Measurements from ENCODE around the gene KIF7.

The KIF7 gene

DNA sequence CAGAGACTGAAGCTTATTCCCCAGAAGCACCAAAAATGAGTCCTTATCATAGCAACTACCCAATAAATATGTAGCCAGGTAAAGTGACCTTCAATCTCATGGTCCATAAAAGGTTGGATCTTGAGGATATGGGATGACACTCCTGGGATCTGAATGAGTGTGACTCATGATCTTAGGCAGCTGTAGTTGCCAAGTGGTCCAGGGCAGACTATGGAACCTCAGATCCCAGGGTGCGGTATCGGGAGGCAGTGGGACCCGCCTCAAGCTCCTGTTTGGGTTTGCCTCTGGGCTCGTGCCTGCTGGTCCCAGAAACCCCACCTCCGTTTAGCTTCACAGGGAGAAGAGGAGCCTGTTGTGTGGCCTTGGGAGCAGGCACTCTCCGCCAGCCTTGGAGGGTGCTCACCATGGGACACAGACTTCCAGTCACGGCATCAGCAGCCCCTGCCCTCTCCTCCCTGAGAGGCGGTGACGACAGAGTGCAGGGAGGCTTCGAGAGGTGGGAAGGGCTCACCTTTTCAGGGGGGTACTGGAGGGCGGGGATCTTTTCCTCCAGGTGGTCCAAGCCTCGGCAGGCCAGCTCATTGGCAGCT, 15.8 kb upstream of the KIF7 start:
- no peak for DNase-seq (ENCODE audit: low read depth, low spot score)

DNA sequence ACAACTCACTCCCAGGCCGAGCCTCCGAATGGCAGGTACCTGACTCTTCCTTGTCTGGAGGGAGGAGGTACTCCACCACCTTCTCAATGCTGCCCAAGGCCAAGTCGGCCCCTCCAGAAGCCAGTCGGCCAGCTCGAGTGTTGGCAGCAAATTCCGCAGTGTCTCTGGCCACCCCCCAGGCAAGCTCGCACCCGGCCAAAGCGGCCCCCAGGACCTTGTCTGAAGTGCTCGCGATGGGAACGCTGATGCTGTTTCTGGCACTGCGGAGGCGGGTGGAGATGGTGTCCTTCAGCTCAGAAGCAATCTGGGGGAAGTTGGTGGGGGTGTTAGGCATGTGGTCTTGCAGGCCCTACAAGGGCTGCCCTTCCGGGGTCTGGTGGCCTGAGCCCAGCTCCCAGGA, 14.7 kb upstream of the KIF7 start:
- DNase-seq (ENCODE audit: low read depth, low spot score), result no peak

DNA sequence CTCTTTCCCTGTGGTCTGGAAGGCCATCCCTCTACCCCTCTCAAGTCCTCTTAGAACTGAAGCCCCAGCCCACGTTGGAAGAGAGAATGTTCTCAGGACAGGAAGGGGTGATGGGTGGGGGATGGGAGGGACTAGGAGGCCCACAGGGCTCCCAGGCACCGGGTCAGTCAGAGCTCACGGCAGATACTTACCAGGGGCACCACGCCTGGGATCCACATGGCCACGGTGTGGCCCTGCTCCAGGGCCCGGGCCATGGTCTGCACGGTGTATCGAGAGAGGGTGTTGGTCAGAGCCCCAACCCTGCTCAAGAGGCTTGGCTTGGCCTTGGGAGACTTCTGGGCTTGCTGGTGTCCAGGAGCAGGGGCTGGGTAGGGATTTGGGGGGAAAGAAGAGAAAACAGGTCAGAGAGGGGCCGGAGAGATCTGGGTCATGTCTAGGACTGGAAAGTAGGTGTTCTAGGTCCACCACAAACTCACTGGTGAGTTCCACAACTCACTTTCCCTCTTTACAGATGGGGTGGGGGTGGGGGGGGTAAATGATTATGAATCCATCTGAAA, 14.1 kb upstream of the KIF7 start:
- no peak for DNase-seq (ENCODE audit: low read depth, low spot score)

DNA sequence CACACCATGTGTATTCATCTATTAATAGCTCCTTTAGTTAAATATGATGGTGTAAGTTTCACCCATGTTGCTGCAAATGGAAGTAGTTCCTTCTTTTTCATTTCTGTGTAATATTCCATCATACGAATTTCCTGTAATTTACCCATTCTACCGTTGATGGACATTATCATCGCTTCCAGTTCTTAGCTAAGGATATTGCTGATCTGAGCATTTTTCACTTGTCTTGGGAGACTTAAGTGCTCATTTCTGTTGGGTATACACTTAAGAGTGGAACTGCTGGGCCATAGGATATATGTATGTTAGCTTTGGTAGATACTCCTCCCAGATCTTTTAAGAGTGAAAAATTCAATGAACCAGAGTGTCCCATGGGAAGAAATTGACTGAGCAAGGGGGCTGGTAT, 12.9 kb upstream of the KIF7 start:
- no peak for DNase-seq (ENCODE audit: low read depth, low spot score)

DNA sequence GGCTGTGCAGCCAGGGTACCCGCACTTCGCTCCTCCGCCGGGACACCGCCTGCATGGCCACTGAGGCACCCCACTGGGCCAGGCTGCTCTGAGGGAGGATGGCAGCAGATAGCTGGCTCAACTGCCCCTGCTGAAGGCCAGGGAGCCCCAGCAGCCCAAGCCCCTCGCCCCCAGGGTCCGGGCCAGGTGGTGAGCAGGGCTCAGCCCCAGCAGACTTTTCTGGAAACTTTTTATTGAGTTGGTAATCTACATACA, 12.4 kb upstream of the KIF7 start:
- no peak for DNase-seq (ENCODE audit: low read depth, low spot score)

DNA sequence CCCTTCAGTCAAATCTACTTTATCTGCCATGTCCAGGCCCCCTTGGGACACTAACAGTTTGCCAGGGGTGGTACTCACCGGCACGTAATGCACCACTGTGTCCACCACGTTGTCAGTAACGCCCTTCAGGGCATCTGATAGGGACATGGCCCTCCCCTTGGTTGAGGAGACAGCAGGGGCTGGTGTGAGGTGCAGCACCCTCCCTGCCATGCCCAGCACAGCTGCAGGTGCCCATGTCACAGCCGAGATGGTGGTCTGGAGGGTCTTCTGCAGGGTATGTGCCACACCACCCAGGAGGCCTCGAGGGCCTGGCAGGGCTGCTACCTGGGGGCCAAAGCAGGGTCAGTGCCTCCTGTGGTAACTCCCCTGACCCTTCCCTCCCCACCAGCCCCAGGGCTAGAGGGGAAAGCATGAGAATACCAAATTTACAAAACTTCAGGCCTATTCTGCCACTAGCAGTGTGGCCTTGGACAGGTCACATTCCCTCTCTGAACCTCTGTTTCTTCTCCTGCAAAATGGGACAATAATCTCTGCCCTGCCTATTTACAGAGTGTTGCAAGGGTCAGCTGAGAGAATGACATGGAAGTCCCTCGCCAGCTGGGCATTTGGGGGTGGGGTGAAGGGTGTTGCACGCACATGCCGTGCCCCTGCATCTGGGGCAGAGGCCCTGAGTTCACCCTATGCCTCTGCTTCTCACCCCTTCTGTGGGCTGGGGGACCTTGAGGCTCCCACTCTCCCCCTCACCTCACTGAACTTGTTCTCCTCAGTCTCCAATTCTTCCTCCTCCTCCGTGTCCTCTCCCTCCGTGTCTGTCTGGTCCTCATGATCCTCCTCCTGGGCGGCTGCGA, 11.8 kb upstream of the KIF7 start:
- DNase-seq (ENCODE audit: low read depth, low spot score), result no peak

DNA sequence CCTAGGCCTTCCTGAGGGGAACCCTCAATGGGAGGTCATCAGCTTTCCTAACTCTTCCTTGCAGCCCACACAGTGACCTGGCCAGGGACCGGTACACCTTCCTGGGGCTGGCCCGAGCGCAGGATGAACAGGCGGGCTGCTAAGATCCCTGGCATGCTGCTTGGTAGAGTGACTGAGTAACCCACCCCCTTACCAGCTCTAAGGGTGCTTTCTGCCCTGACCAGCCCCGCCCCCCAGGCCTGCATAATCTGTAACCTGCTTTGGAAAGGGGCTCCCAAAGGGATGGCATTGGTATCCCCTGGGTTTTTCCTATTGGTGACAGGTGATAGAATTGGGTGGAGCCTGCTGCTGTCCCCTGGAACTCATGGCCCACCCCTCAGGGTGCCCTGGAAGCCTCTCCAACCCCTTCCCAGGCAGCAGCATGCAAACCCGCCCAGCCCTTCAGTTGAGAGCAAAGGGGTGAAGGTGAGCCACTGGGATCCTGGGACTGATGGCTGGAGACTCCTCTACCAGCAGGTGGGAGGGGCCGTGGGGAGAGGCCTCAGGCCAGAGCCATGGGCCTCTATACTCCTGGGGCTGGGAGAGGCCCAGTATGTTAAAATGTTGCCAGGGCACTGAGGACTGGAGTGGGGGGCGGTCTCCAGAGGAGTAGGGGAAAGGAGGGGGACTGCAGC, 11.1 kb upstream of the KIF7 start:
- DNase-seq (ENCODE audit: low read depth, low spot score), result no peak

DNA sequence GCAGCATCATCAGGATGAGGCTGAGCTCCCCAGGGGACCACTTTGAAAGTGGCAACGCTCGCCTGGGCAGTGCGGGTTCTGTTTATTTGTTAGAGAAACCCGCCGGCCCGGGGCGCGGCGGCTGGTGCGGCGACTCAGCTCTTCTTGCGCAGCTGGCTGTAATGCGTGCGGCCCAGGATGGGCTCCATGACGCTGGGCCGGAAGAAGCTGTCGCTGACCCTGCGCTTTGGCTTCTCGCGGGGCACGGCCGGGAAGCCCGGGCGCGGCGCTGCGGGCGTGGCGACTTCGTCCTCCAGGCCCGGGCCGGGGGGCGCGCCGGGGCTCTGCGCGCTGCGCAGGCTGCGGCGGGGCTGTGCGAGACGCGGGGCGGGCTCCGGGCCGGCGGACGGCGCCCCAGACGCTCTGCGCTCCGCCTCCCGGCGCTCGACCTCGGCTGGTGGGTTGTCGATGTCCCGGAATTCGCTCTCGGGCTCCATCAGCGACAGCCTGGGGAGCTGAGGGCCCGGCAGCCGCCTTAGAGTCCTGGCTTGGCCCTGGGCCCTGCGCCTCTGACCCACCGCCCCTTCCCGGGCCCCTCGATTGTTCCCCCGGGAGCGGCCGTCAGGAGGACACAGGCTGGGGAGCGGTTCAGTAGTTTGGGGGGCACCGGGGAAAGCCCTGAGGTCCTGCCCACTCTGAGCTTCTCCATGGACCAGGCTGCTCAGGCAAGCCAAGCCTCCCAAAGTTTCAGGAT, 10.3 kb upstream of the KIF7 start:
- DNase-seq (ENCODE audit: low read depth, low spot score), result peak; percentile 71

DNA sequence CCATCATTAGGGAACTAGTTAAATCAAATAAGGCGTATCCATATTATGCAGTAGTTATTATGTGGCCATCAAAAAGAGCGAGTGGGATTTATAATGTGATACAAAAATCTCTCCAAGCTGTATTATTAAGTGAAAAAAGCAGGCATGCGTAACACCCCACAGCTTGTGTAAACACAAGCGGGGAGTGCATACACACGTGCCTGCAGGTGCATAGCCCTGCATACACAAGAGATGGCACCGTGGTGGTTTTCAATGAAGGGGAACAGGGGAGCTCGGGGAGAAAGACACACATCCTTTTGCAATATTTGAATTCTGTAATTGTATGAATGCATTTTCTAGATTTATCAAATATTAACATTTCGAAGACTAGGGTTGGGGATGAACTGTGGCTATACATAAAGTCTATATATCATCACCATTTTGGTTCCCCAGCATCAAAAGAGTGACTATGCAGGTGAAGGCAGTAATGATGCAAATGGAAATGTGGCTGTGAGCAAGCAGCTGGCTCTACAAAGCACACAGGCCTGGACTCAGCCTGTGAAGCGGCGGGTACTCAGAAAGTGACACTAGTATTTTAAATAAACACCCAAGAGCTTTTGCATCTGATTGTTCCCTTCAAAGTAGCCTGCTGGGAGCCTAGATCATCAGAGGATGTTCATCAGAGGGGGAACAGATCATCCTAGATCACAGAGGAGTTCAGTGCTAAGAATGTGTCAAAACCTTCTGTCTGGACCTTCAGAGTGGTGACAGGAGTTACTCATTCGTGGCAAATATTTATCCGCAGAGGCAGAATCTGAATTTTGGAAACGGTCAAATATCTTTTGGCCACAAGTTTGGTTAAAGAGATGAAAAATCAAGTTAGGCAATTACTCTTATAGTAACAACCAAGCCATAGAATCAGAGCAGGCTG, 9.4 kb upstream of the KIF7 start:
- no peak for DNase-seq (ENCODE audit: low read depth, low spot score)

DNA sequence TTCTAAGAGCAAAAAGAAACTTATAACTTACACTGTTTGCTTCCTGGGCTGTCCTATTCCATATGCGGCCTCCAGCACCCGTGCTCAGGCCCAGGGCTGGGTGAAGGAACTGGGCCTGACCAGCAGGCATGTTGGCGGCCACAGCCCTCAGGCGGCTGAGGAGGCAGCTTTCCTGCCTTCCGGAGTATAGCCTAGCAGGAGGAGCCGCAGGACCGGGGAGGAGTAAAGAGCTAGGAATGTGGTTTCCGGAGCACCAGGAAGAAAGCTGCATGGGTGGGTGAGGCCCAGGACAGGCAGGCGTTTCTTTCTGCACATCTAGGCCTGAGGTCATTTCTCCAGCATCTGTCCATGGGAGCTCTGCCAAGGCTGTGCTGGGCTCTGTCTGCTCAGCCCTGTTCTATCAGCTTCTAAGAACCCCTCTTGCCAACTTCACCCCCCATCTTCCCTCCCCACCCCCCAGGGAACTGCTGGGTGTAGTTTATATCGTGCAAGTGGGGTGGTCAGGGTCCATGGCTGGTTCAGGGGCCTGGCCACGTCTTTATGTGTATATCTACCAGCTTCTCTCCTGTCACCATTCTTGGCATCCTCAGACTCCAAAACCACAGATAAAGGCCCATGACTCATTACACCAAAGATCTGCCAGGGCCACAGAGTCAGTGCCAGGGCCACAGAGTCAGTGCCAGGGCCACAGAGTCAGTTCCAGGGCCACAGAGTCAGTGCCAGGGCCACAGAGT, 7.8 kb upstream of the KIF7 start:
- DNase-seq (ENCODE audit: low read depth, low spot score), result peak; percentile 83

DNA sequence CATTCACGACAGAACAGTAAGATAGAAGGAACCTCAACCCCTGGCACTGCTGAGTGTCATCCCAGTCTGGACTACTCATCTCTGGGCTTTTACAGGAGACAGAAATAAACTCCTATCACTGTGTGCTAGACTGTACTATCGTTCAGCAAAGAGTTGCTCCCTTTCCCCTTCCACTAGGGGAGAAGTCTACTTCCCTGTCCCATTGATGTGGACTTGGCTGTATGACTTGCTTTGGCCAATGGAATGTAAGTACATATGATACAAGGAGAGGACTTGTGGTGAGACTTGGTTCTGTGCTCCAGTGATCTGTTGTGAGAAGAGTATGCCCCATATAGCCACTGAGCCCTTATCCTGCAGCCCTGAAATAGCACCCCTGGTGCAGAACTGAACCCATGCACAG, 5.3 kb upstream of the KIF7 start:
- no peak for DNase-seq (ENCODE audit: low read depth, low spot score)

DNA sequence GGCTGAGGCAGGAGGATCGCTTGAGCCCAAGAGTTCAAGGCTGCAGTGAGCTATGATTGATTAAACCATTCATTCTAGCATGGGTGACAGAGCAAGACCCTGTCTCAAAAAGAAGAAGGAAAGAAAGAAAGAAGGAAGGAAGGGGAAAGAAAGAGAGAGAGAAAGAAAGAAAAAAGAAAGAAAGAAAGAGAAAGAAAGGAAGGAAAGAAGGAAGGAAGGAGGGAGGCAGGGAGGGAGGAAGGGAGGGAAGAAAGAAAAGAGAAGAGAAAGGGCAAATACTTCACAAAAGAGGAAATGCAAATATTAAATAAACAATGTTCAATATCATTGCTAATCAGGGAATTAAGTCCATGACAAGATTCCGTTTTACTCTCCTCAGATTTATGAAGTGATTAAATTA, 4.0 kb upstream of the KIF7 start:
- DNase-seq (ENCODE audit: low read depth, low spot score), result no peak

DNA sequence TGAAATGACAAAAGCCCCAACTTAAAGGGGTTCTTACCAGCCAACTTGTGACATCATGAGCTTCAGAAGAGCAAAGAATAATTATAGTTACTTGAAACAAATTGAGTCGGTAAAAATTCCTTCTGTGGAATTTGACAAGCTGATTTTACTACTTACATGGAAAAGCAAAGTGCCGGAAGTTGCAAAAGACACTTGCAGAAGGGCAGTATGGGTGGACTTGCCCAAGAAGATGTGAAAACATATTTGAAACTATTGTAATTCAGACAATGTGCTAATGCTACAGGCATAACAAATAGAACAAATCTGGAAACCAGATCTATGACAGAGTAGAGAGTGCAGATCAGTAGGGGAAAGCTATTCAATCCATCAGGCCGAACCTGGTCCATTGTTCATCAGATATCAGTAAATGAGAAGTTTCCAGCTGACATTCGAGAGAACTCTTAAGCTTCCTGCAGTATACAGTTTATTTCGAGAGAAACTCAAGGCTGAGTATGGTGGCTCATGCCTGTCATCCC, 2.5 kb upstream of the KIF7 start:
- DNase-seq (ENCODE audit: low read depth, low spot score), result no peak

DNA sequence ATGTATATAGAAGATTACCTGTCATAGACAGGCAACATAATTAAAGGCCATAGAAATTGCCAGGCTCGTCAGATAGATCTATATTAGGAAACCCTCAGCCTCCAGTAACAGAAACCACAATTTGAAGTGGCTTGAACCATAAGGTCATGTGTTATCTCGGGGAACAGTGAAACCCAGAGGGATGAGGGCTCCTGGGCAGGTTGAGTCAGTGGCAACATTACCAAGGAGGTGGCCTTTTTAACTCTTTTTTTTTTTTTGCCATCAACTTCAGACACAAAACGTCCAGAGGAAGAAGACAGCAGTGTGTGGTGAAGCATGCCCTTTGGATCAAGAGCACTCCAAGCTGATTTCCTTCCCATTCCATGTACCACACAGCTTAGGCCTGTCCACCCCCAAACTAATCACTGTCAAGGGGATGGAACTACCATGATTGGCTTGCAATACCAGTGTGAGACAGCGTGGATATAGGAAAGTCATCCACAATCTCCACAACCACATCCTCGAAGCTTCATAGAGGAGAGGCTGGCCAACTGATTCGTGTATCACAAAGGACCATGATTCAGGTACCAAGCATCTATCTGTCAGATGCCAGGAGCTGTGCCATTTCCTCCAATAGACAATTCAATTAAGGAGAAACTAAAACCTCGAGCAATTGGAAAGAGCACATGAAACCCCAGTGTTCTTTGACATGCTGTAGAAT, 999 bp upstream of the KIF7 start:
- DNase-seq (ENCODE audit: low read depth, low spot score), result no peak

DNA sequence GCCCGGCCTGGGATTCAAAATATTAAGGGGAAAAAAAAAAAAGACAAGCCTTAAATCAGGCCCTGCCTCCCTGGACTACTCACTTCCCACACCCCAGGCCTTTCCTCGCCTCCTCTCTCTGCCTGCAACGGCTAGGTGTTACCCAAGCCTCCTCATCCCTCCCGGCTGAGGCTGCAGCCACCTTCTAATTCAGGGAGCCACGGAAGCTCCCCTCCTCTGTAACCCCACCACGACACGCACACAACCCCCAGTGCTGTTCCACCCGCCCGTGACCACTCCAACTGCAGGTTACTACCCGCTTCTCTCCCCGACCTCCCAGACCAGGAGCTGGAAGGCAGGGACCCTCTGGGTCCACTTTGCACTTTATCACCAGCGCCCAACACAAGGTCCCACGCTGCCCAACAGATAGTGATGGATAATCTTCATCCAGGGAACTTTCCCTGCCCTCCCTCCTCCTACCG, 936 bp downstream of the KIF7 start:
- peak; percentile 26 for DNase-seq (ENCODE audit: low read depth, low spot score)

DNA sequence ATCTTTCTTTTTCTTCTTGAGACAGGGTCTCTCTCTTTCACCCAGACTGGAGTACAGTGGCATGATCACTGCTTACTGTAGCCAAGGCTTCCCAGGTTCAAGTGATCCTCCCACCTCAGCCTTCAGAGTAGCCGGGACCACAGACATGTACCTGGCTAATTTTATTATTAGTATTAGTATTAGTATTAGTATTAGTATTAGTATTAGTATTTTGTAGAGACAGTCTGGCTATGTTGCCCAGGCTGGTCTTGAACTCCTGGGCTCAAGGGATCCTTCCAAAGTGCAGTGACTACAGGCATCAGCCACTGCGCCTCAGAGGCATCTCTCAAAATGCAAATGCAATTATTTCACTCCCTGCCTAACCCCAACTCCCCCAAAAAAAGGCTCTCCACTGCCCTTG, 1.7 kb downstream of the KIF7 start:
- no peak for DNase-seq (ENCODE audit: low read depth, low spot score)

DNA sequence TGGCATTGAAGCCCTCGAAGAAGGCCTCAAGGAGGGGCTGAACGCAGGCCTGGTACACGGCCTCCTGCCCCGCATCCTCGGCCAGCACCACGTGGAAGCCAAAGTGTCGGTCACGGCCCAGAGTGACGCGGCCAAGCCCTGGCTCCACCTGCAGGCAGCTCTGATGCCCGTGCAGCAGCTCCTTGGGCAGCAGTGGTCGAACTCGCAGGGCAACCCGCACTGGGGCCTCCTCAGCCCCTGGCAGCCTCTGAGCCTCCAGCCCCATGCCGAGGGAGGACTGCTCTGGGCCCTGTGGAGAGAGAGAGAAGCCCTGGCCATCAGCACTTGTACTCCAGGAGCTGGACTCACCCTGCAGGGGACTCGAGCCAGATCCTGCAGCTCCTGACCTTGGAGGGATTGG, 2.6 kb downstream of the KIF7 start:
- DNase-seq (ENCODE audit: low read depth, low spot score), result no peak

DNA sequence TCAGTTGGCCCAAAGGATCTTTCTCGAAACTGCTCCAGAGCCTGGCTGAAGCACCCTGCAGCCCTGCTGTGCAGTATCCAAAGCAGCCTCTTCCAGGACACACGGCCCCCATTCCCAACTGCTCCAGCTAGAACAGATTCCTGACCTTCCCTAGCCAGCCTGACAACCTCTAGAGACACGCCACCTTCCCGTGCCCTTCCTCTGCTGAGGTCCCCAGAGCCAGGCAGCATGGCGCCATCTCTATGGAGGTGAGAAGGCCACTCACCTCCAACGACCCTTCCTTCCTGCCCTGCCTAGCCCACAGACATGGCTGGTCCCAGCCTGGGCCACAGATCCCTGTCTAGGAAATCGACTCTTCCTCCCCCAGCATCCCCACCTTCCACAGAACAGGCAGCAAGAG, 3.1 kb downstream of the KIF7 start:
- no peak for DNase-seq (ENCODE audit: low read depth, low spot score)

DNA sequence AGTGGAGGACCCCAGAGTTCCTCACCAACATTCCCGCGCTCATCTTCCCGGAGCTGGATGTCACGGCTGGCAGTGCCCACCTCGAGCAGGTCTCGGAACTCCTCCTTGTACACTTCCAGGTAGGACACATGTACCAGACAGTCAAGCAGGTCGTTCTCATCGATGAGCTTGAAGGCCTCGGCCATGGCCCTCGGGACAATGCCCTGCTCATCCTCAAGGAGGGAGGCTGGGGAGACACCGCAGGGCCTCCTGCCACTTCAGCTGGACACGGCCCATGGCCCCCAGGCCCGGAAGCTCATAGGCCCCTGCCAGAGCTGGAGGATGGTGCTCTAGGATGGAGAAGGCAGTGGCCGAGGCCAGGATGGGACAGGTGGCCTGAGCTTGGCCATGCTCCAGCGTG, 5.6 kb downstream of the KIF7 start:
- DNase-seq (ENCODE audit: low read depth, low spot score), result no peak

Data from astrocyte of the hippocampus (primary cell).